GM21723 (cell line): ENCODE data around the gene GALNT11.

Source experiments
- ATAC-seq: cut with Tn5 transposase; IDR thresholded peaks from one replicate; pipeline ENCODE4 v1.9.1; 2021; ENCODE audit warnings: mild to moderate bottlenecking, moderate library complexity; ENCODE audit not compliant: unreplicated experiment

The GALNT11 gene

DNA sequence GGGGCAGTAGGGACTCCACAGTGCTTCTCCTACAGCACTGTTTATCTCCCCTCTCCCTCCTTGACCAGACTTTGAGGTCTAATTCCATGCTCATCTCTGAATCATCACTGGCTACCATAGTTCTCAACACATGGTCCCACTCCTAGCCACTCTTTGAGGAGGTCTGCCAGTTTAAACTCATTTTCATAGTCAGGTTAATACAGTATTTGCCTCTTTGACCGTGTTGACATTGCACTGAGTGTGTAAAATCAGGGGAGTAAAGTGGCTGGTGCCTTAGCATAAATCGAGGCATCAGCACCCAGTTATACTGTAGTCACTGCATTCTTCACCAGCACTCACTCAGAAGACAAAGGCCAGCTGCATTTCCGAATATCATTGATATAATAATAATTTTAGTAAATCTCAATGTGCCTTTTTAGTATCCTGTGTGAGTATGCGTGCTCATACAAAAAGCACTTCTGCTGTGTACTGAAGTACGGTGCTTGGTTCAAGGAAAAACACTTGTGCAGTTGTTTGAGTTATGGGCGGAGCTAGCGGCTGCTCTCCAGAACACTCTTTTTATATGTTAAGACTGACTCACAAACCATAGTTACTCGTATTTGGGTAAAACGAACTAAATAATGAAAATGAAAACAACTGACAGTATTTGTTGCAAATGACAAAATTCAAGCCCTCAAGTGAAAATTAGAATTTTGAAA lies 89.7 kb downstream of the GALNT11 start:
- ATAC-seq = no peak

DNA sequence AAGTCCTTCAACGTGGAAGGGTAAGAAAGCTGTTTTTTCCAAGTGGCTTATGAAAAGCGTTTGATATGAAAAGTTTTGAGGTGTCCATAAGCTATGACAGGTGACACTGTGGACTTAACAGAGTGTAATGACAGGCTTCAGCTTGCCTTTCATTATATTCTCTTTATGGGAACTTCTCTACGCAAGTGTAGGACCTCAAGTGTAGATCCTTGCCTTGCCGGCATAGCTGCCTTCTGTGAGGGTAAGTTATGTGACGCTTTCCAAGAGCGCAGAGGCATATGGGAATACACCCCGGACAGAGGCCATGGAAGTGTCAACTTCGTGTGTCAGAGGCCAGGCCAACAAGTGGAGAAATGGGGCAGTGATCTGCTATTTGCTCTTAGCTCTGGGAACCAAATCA lies 91.9 kb downstream of the GALNT11 start:
- ATAC-seq = no peak

DNA sequence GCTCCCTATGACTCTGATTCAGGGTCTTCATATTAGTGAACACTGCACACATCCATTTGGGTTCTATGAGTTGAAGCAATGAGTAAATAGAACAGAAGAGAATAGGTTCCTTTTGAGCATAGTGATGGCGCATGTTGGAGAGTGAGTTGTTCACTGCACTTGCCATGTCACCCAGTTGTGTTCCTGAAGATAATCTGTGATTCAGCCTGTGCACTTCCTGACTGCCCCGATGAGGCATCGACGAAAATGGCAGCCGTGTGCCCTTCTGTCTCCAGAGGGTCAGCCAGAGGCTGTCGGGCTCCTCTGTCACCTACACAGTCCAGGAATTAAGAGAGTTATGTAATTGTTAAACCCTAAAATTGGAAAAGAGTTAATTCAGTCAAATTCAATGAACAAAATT lies 94.7 kb downstream of the GALNT11 start:
- ATAC-seq = no peak

DNA sequence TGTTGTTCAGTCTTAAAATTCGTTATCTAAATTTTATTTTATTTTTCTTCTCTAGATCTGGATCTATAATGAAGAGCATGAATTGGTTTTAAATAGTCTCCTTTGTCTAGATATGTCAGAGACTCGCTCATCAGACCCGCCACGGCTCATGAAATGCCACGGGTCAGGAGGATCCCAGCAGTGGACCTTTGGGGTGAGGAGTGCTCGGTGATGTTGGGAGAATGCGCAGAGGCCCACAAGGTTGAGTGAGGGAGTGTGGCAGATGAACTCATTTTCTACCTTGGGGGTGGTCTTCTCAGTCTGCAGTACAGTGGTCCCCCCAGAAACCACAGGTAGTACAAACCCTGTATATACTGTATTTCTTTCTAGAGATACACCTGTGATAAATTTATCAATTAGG lies 95.3 kb downstream of the GALNT11 start:
- no peak for ATAC-seq

DNA sequence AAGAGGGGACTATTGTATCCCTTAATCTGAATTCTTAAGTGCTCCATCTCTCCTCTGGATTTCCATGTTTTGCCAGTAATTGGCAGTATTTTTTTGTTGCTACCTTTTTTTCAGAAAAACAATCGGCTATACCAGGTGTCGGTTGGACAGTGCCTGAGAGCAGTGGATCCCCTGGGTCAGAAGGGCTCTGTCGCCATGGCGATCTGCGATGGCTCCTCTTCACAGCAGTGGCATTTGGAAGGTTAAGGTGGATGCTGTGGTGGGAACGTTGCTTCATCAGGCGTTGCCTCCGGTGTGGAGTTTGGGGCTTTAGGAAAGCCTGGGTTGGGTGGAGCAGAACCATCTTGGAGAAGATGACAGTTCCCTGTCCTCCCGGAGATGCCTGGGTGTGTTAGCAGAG lies 96.0 kb downstream of the GALNT11 start:
- no peak for ATAC-seq

DNA sequence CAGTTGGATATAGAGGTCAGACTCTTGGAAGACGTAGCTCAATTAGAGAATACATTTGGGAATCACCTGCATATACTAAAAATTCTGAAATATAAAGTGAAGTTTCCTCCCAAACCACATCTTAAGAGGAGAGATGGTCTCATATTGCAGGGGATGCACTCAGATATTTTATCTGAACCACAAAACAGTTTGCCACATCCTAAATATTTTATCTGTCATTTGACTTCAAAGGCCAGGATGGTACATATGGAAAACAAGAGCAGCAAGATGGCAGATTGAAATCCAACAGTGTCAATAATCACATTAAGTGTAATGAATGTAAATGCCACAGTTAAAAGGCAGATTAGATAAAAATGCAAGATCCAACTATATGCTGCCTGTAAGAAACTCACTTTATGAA lies 97.1 kb downstream of the GALNT11 start:
- ATAC-seq = no peak

DNA sequence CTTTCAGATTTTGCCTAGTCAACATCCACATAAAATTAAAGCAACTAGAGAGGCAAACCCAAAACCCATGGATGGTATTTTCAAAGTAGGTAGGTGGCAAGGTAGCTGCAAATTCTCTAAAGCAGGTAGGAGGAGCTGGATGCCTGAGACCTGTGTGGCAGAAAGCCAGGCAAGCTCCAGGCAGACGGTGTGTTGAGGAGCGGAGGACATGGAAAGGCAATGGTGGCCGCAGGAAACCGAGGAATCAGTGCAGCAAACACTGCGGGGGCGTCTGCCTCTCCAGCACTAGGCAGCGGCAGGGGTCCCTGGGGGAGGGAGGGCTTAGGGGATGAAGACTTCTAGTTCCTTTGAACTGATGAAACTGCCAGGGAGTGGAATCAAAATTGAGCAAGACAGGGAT lies 101.3 kb downstream of the GALNT11 start:
- ATAC-seq = no peak

DNA sequence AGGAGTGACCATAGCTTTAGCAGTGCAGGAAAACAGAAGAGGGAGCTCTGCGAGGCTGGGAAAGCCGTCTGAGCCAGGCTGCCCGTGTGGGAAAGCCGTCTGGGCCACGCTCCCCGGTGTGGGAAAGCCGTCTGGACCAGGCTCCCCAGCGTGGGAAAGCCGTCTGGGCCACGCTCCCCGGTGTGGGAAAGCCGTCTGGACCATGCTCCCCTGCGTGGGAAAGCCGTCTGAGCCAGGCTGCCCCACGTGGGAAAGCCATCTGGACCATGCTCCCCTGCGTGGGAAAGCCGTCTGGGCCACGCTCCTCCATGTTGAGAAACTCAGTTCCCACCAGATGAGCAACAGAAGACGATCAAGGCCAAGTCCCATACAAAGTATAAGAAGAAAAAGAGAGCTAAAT lies 101.8 kb downstream of the GALNT11 start:
- ATAC-seq = no peak

DNA sequence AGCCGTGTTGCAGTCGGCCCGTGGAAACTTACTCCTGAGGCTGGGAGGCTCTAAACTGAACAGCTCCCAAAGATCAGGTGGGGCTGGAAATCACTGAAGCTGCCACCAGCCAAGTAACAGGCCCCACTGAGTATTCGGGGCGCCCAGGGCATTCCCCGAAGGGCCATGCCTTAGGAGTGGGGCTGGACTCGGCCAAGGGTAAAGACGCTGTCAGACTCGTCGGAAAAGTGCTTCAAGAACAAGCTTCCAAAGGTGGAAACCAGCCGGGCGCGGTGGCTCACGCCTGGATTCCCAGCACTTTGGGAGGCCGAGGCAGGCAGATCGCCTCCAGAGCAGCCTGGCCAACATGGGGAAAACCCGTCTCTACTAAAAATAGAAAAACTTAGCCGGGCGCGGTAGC lies 102.8 kb downstream of the GALNT11 start:
- no peak for ATAC-seq

DNA sequence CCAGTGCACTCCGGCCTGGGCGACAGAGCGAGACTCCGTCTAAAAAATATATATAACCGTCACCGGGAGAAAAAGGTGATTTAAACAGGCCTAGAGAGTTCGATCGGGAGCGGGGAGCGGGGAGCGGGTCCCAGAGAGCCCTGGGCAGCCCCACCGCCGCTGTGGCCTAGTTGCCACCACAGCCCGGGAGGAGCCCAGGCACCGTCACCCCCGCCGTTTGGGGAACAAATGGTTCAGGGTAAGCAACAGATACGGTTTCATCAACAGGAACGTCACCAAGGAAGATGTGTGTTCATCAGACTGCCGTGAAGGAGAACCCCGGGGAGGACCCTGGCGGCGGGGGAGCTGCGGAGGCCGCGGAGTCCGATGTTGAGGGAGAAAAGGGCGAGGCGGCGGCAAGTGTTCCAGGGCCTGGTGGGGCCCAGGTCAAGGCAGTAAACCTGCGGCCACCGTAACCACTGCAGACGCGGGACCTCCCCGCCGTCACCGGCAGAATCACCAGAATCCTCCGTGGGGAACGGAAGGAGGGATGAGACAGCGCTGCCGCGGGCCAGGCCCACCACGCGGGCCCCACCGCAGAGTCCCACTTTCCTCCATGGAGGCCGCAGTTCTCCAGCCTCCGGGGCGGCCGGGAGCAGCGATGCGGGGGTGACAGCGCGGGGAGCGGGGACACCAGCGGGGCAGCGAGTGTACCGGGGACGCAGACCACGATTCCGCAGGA lies 103.4 kb downstream of the GALNT11 start:
- ATAC-seq = no peak

DNA sequence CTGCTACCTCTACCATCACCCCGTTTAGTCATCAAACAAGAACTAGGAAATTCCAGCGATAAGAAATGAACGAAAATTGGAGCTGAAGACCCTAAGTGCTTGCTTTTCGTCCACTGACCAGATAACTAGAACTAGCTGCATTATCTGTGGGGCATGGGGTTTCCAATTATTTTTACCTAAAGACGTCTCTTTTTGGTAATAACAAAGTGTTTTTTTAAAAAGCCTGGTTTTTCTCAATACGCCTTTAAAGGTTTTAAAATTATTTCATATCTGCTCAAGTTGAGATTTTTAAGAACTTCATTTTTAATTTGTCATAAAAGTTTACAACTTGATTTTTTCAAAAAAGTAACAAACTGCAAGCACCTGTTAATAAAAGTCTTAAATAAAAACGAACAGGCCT lies 104.2 kb downstream of the GALNT11 start:
- no peak for ATAC-seq

DNA sequence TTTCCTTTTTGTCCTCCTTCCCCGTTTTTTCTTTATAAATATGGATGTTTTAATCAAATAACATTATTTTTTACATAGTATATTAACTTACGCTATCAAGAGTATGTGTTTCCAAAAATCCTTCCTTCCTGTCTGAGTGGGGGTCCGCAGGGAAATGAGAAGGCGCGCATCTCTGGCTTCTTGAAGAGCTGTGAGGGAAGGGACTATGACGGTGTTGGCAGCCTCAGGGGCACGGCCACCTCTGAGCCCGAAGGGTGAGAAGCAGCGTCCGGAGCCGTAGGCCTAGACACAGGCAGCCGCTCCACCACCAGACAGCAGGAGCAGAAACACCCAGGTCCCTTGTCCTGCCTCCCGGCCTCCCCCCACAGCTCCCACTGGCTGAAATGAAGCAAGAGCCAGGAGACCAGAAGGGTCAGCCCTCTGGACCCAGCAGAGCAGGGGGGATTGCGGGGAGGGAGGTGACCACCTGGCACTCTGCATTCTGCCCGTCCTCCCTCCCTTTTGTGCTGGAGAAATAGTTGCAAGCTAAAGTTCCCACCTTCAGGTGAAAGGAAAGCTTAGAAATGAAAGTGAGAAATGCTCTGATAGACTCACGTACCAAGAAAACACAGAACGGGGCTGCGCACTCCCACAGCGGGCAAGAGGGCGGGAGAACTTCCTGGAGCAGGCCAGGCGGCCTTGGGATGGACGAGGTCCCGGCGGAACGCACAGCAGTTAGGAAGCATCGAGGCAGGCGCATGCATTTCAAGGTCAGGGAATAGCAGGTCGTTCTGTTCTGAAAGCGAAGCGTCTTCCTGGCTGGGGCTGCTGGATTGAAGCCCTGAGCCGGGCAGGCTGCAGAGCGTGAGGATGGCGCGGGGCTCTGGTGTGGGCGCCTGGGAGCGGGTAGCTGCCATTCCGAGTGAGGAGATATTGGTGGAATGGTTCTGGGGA lies 105.5 kb downstream of the GALNT11 start:
- no peak for ATAC-seq

DNA sequence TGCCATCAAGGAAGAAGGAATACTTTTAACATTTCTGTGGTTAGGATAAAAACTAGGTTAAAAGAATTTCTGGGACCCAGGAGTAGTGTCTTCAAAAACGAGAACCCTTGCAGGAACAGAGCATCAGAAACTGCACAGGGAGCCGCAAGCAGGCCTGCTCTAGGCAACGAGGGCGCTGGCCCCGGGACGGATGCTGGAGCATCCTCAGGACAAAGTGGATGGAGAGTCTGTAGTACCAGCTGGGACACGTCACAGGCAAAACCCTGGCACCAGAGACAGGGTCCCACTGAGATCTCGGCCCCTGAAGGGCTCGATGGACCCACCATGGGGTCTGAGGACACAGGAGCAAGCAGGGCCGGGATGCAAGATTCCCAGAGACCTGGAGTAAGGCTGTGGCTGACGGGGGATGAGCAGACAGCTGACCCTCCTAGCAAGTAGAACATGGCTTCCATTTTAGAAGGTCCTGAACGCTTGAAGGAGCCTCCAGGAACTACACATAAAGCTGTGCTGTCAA lies 106.6 kb downstream of the GALNT11 start:
- ATAC-seq = no peak

DNA sequence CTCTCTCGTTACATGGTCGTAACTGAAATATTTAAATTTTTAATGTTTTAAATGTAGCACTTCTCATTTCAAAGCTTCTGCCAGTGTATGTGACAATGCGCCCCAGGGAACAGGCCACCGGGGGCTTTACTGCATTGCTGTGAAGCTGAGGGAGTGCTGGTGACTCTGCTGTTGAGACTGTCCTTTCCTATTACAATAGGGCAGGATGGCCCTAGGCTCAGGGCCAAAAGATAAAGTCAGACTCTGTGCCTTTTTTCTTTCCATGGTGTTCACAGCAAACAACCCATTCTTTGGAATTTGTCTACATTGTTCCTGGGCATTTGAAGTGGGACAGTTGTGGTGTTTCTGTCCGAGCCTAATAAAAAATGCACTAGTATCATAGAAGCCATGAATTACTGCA lies 107.3 kb downstream of the GALNT11 start:
- ATAC-seq = no peak

DNA sequence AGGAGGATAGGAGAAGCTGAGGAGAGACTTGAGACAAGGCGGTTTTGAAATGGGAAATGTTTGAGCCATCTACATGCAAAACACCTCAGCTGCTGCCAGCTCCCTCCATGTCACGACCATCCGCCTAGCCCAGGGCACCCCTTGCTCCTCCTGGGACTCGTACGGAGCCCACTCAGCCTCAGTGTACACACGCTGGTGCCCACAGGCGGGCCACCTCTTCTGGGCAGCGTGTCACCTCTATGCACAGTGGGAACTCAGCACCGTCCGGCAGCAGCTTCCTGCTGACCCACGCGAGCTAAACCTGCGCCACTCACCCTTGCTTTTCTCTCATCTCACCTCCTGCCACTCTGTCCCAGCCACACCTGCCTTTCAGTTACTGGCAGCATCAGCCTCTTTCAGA lies 108.3 kb downstream of the GALNT11 start:
- no peak for ATAC-seq

DNA sequence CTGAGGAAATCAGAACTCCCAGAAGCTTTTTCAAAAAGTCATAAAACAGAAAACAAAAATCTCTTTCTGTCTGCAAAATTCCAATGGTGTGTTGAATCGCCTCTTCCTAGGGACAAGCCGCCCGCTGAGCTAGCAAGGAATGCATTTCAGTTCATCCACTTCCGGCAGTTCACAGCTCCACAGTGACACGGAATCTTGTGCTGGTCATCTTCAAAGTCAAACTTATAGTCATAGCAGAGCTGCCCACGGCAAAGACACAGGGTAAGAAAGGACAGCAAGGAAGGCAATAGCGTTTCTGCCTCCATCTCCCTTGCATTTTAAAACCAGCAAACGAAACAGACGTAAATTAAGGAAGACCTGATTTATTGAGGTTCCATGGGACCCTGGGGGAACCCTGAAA lies 111.2 kb downstream of the GALNT11 start:
- ATAC-seq = no peak

DNA sequence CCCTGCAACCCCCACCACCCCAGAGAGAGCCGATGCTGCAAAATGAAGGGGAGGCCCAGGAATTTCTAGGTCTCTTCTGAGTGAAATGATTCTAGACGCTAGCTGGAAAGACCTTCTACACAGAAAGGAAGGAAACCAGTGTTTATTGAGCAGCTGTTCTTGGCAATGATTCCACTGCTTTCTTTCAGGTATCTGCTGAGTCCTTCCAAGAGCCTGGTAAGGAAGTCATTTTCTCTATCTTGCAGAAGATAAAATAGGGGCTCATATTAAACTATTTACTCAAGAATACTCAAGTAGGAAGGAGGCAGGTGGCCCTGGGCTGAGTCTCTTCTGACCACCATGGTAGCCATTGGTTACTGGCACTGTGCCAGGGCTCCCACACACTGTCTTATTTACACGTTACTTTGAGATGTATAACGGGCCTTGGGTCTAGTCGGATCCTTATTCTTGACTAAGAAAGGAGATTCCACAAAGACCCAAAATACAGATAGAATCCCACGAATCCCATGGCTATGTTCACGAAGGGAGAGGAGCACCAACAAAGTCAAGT lies 112.1 kb downstream of the GALNT11 start:
- ATAC-seq = no peak

DNA sequence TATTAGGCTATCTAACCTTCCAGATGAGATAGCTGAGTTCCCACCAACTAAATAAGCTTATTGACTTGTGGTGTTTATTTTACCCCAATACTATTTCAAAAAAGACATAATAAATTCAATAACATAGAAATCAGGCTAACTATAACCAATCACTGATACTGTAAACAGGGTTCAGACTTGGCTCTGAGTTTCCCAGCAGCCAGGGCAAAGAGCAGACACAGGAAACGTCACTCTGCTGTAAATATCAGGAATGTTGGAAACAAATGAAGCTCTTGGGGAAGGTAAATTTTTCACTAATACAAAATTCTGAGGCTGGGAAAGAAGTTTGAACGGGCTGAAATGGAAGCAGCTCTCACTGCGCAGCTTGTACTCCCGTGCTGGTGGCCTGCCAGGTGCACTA lies 114.6 kb downstream of the GALNT11 start:
- ATAC-seq = no peak

DNA sequence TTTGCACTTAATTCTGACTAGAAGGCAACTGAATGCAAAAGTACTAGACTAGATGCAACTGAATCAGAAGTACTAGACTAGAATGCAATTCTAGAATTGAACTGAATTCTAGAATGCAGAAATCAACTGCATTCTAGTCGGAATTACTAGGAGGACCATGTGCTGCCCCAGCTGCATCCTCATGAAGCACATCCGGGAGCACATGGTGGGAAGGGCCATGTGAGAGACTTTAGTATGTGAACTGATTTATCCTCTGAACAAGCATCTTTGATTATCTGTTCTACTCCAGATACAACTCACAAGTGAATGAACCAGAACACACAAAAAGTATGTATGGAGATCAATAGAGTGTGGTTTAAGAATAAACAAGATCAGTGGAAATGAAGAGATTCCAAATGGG lies 115.1 kb downstream of the GALNT11 start:
- ATAC-seq = no peak

DNA sequence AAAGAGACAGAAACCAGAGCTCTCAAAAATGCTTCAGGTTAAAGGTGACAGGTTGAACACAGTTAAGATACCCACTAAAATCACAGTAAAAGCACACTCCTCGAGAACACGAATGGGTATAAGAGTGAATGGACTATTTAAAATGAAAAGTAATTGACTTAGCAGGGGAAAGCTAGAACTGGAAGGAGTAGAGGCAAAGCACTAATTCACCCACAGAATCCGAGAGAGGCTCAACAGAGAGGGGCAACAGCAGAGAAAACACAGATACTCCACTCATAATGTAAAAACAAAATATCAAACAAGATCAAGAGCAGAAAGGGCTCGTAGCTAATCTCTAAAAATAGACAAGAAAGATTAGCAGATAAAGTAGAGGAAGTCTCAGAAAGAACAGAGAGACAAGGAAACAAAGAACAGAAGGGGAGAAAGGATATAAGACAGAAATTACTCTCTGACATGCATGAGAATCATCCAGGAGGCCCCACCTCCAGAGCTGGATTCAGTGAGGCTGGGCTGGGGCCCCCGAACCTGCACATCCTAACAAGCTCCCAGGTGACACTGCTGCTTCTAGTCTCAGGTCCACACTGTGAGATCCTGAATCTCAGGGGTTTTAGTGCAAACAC lies 117.6 kb downstream of the GALNT11 start:
- no peak for ATAC-seq
